Endothelial cell of umbilical vein (primary cell): ENCODE results near the gene CNPY3.

ENCODE experiments used
- CTCF ChIP-seq, 2 donors: IDR thresholded peaks; 1 replicate in 1 of 2; 2 replicates in 1 of 2; pipeline ENCODE4 v1.5.1; 2011; ENCODE audit warnings: low read length in 2 of 2, mild to moderate bottlenecking in 2 of 2, moderate library complexity in 2 of 2, control low read depth in 1 of 2, inconsistent platforms in 1 of 2, low read depth in 1 of 2; ENCODE audit not compliant: insufficient read depth in 1 of 2; ENCODE audit errors: extremely low read depth in 1 of 2
- GATA2 ChIP-seq: IDR thresholded peaks from 2 replicates; pipeline ENCODE4 v1.7.0; 2011; ENCODE audit warnings: low read depth, mild to moderate bottlenecking, moderate library complexity, mixed read lengths, low read length; ENCODE audit not compliant: insufficient read length, insufficient read depth
- JUN ChIP-seq: IDR thresholded peaks from 2 replicates; pipeline ENCODE4 v1.6.1; 2011; ENCODE audit warnings: borderline replicate concordance, low read depth; ENCODE audit not compliant: insufficient read length, insufficient read depth
- MAX ChIP-seq: IDR thresholded peaks from 2 replicates; pipeline ENCODE4 v1.6.1; 2011; ENCODE audit not compliant: insufficient read depth, insufficient read length
- POLR2A ChIP-seq: IDR thresholded peaks from 2 replicates; pipeline ENCODE4 v1.6.1; 2012; ENCODE audit warnings: low read depth, mild to moderate bottlenecking, control low read depth, low read length
- POLR2AphosphoS5 ChIP-seq: IDR thresholded peaks from 2 replicates; pipeline ENCODE4 v1.6.1; 2012; ENCODE audit warnings: low read depth, mild to moderate bottlenecking, control low read depth, low read length, moderate library complexity; ENCODE audit not compliant: insufficient read depth

- TF ChIP-seq POLR2A (no peak), CTCF (IDR thresholded peaks at IDR 0.05; ENCODE audit: extremely low read depth in 1 of 2, insufficient read depth in 1 of 2, low read depth in 1 of 2, low read length in 2 of 2) (no peak), JUN (no peak), POLR2AphosphoS5 (no peak), GATA2 (no peak), MAX (no peak)
Measured at GRCh38 chr6:42971746-42972327, 42.6 kb downstream of the CNPY3 start.
